ENCODE measurements around the gene KIF1A. TPM values are rescaled to one million over a fixed set of nuclear protein-coding genes. Genes with fewer than 3 reads are reported as not detected.
"Not testable (repeated sequence)": the region's sequence is repeated elsewhere in the genome, so short reads cannot be mapped to it uniquely, and the experiment has no call there.

Gene KIF1A
- total RNA-seq, 1 donor from 2014 or later = 2.2 TPM

DNA sequence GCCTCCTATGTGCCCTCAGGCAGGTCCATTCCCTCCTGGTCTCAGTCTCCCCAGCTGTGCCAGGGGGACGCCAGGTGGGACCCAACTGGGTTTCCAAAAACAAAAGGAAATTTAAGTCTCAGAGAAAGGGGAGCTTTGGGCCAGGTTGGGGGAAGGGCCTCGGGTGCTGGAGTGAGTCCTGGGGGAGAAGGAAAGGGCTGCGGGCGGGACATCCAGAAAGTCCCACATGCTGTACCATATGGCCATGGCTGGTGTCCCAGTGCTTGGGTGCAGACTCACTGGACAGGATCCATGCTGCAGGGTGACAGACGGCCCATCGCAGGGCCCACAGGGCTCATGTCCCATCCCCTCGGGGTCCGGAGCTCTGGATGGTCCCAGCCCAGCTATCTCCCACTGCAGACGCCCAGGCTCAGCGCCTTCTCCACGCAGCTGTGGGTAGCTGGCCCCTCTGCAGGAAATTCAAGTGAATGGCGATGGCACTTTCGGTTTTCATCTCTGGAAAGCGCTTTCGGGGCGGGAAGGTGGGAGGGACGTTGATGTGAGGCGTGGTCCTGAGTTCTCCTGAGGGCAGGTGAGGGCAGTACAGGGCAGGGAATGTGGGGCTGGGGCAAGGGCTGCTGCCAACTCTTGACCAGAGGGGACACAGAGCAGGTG lies 129.5 kb downstream of the KIF1A start:
- H3K9me3 Mint-ChIP-seq; DNase-seq (ENCODE audit: low spot score); H3K36me3 Mint-ChIP-seq (ENCODE audit: low read depth); H3K27ac Mint-ChIP-seq; H3K27me3 Mint-ChIP-seq (ENCODE audit: low read depth); H3K4me1 Mint-ChIP-seq (ENCODE audit: low read depth); intact Hi-C loops (cut with micrococcal nuclease); H3K4me3 Mint-ChIP-seq (ENCODE audit: low read depth): not testable (repeated sequence)

DNA sequence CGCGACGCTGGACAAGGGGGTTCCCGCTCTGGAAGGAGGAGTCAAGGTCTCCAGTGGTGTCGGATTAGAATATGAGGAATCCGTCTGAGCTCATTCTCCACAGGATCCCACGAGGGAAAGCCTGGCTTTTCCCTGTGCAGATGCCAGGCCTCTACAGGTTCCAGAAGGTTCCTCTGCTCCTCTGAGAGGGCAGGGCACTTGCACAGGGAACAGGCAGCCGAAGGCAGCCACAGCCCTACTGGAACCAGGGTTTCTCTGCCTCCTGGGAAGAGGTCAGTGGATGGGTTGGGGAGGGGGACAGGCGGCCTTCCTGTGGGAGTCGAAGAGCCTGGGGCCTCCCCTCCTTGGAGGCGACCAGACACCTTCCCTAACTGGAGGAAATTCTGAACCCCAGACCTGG lies 130.0 kb downstream of the KIF1A start:
- Mint-ChIP-seq H3K4me3 (ENCODE audit: low read depth) (no peak overlapping the region), H3K9me3 (no peaks in the 10 kb centered on the region), H3K27ac (no peak overlapping the region), H3K27me3 (ENCODE audit: low read depth) (peaks cover 3% of the 10 kb centered on the region), H3K36me3 (ENCODE audit: low read depth) (no peaks in the 10 kb centered on the region), H3K4me1 (ENCODE audit: low read depth) (peaks cover 7% of the 10 kb centered on the region)
- intact Hi-C loops (cut with micrococcal nuclease) = no loop called here
- no peak for DNase-seq (ENCODE audit: low spot score)

DNA sequence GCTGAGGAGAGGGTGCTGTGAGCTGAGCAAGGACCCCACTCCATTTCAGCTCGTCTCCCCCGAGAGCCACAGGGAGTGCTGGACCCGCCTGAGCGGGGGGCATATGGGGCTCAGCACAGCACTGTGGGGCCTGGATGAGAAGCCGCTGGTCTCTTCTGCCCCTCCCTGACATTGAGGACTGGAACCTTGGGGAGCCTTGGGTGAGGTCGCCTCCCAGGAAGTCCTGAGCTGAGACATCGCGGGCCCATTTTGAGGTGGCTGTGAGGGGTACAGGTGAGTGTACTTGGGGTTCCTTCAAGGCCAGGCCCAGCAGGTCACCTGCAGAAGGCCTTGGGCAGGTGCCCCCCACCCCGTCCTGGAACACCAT lies 131.5 kb downstream of the KIF1A start:
- no peaks in the 10 kb centered on the region for H3K9me3 Mint-ChIP-seq
- H3K4me1 Mint-ChIP-seq (ENCODE audit: low read depth) = peaks cover 7% of the 10 kb centered on the region
- H3K27ac Mint-ChIP-seq = no peak overlapping the region
- DNase-seq (ENCODE audit: low spot score) = no peak
- H3K27me3 Mint-ChIP-seq (ENCODE audit: low read depth) = peaks cover 3% of the 10 kb centered on the region
- no peaks in the 10 kb centered on the region for H3K36me3 Mint-ChIP-seq (ENCODE audit: low read depth)
- intact Hi-C loops (cut with micrococcal nuclease) = no loop called here
- H3K4me3 Mint-ChIP-seq (ENCODE audit: low read depth) = no peak overlapping the region

DNA sequence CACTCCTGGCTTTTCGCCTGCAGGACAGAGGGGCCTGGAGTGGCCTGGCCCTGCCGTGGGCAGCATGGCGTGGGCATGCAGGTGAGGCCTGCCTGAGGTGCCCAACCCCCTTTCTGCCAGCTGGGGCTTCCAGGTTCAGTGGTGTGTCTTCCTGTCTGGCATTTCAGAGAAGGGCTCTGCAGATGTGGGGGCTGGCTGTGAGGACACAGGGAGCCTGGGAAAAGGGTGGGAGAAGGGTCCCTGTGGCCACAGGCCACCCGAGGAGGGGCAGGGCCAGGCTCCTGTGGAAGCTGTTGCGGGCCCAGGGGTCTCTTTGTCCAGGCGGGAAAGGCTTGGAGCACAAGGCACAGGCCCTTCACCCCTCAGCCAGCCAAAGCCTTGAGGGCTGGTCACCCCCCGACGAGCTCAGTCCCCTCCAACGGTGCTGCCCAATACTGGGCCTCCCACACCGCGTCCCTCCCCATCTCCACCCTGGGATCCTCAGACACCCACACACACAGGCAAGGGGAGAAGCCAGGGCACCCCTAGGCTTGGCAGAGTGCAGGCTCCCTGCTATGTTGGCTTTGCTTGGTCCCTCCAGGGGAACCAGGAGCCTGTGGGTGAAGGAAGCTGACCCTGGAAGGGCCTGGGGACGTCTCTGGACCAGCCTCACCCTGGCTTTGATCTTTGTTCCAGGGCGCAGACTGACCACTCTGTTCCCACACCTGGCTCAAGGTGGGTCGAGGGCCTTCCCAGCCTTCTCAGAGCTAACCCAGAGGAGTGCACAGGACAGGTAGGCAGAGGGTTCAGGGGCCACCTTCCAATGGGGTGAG lies 132.1 kb downstream of the KIF1A start:
- Mint-ChIP-seq H3K9me3 (no peaks in the 10 kb centered on the region), H3K27ac (no peak overlapping the region), H3K4me3 (ENCODE audit: low read depth) (no peak overlapping the region), H3K27me3 (ENCODE audit: low read depth) (peaks cover 3% of the 10 kb centered on the region), H3K4me1 (ENCODE audit: low read depth) (peaks cover 7% of the 10 kb centered on the region), H3K36me3 (ENCODE audit: low read depth) (no peaks in the 10 kb centered on the region)
- intact Hi-C loops (cut with micrococcal nuclease) = no loop called here
- DNase-seq (ENCODE audit: low spot score) = no peak

DNA sequence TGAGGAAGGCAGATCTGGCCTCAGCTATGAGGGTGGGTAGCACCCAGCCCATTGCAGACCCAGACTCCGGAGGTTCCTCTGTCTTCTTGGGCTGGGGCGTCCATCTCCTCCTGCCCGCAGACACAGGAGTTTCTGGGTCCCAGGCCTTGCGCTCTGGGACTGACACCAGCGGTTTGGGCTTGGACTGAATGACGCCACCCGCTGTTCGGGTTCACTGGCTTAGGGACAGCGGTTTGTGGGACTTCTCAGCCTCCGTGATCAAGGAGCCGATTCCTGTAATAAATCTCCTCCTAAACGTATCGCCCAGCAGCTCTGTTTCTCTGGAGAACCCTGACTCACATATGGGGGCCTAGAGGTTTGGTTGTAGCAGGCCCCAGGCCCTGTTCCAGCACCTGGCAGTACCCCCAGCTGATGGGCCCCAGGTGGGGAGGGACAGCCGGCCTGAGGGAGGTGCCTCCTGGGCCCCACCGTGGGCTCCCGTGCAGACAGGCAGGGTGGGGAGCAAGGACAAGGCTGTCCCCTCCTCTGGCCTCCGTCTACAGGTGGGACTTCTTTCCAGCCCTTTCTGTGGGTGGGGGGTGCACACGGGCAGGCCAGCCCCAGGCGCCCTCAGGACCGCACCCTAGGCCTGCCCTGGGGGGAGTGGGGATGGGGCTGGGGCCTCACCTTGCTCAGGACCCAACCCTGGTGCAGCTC lies 132.8 kb downstream of the KIF1A start:
- intact Hi-C loops (cut with micrococcal nuclease) = no loop called here
- H3K36me3 Mint-ChIP-seq (ENCODE audit: low read depth) = no peaks in the 10 kb centered on the region
- H3K9me3 Mint-ChIP-seq = no peaks in the 10 kb centered on the region
- no peak for DNase-seq (ENCODE audit: low spot score)
- H3K27ac Mint-ChIP-seq = no peak overlapping the region
- peaks cover 3% of the 10 kb centered on the region for H3K27me3 Mint-ChIP-seq (ENCODE audit: low read depth)
- H3K4me1 Mint-ChIP-seq (ENCODE audit: low read depth) = peaks cover 7% of the 10 kb centered on the region
- H3K4me3 Mint-ChIP-seq (ENCODE audit: low read depth) = no peak overlapping the region

DNA sequence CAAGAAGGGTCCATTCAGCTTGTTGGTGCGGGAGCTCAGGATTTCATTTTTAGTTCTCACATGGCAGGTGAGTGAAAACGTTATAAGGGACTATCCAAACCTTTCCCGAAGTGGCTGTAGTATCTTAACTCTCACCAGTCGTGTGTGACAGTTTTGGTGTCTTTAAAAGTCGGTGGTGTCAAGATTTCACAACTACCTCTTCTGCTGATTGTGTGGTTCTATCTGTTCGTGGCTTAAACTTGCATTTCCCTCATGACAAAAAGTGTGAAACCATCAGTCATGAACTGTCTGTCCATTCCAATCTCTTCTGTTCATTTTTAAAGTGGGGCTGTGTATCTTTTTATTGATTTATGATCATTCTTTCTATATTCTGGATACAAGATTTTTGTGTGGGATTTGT lies 133.6 kb downstream of the KIF1A start:
- no peaks in the 10 kb centered on the region for H3K9me3 Mint-ChIP-seq
- H3K4me3 Mint-ChIP-seq (ENCODE audit: low read depth) = no peak overlapping the region
- DNase-seq (ENCODE audit: low spot score) = no peak
- intact Hi-C loops (cut with micrococcal nuclease) = no loop called here
- peaks cover 3% of the 10 kb centered on the region for H3K27me3 Mint-ChIP-seq (ENCODE audit: low read depth)
- no peak overlapping the region for H3K27ac Mint-ChIP-seq
- peaks cover 7% of the 10 kb centered on the region for H3K4me1 Mint-ChIP-seq (ENCODE audit: low read depth)
- H3K36me3 Mint-ChIP-seq (ENCODE audit: low read depth) = no peaks in the 10 kb centered on the region

DNA sequence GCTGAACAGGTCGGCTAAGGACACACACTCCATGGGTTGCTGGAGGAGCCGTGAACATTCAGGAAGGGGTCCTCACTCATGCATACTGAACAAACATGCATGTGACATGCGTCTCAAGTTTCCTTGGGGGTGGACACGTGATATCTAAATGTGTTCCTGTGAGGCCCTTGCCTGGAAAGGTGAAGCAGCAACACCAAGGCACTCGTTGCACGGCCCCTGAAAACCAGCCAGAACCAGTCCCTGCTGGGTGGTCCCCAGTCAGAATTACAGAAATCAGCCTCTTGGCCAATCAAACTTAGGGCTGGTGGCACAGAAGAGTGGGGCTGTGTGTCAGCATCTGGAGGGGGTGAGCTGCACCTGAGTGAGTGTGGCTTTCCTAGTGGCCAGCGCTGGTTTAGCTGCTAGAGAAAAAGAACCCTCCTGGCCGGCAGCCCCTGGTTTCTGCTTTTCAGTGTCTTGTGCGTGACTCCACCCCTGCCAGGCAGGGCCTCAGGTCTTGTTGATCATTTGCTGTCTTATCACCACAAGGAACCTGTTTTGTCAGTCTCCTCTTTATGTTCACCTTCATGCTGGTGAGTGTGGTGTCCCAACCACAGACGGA lies 134.1 kb downstream of the KIF1A start:
- no peak for DNase-seq (ENCODE audit: low spot score)
- Mint-ChIP-seq H3K27ac (no peak overlapping the region), H3K9me3 (no peaks in the 10 kb centered on the region), H3K4me3 (ENCODE audit: low read depth) (no peak overlapping the region), H3K36me3 (ENCODE audit: low read depth) (no peaks in the 10 kb centered on the region), H3K4me1 (ENCODE audit: low read depth) (peaks cover 7% of the 10 kb centered on the region), H3K27me3 (ENCODE audit: low read depth) (peaks cover 3% of the 10 kb centered on the region)
- intact Hi-C loops (cut with micrococcal nuclease) = no loop called here

DNA sequence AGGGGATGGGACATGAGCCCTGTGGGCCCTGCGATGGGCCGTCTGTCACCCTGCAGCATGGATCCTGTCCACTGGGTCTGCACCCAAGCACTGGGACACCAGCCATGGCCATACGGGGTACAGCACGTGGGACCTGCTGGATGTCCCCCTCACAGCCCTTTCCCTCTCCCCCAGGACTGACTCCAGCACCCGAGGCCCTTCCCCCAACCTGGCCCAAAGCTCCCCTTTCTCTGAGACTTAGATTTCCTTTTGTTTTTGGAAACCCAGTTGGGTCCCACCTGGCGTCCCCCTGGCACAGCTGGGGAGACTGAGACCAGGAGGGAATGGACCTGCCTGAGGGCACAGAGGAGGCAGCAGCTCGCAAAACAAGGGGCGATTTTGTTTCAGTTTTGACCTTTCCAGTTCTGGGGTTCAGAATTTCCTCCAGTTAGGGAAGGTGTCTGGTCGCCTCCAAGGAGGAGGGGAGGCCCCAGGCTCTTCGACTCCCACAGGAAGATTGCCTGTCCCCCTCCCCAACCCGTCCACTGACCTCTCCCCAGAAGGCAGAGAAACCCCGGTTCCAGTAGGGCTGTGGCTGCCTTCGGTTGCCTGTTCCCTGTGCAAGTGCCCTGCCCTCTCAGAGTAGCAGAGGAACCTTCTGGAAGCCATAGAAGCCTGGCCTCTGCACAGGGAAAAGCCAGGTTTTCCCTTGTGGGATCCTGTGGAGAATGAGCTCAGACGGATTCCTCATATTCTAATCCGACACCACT lies 135.9 kb downstream of the KIF1A start:
- H3K27ac Mint-ChIP-seq; H3K4me1 Mint-ChIP-seq (ENCODE audit: low read depth); H3K27me3 Mint-ChIP-seq (ENCODE audit: low read depth); DNase-seq (ENCODE audit: low spot score); H3K36me3 Mint-ChIP-seq (ENCODE audit: low read depth); intact Hi-C loops (cut with micrococcal nuclease); H3K9me3 Mint-ChIP-seq: not testable (repeated sequence)
- peak overlapping the region; percentile 26 for H3K4me3 Mint-ChIP-seq (ENCODE audit: low read depth)

DNA sequence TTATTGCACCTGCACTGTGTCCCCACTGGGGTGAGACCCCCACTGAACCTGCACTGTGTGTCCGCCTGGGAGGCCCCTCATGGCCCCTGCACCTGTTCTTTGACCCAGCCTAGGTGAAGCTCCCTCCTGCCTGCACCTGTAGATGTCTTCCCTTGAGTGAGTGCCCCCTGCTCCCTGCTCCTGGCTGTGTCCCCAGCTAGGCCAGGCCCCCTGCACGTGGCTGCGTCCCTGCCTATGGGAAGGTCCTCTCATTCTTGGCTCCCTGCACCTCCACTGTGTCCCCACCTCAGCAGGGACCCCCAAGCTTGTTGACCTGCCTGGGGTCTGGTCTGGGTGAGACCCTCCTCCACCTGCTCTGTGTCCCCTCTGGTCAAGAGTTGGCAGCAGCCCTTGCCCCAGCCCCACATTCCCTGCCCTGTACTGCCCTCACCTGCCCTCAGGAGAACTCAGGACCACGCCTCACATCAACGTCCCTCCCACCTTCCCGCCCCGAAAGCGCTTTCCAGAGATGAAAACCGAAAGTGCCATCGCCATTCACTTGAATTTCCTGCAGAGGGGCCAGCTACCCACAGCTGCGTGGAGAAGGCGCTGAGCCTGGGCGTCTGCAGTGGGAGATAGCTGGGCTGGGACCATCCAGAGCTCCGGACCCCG lies 136.6 kb downstream of the KIF1A start:
- H3K9me3 Mint-ChIP-seq; H3K4me3 Mint-ChIP-seq (ENCODE audit: low read depth); intact Hi-C loops (cut with micrococcal nuclease); H3K36me3 Mint-ChIP-seq (ENCODE audit: low read depth); H3K4me1 Mint-ChIP-seq (ENCODE audit: low read depth); H3K27me3 Mint-ChIP-seq (ENCODE audit: low read depth); H3K27ac Mint-ChIP-seq; DNase-seq (ENCODE audit: low spot score): not testable (repeated sequence)

DNA sequence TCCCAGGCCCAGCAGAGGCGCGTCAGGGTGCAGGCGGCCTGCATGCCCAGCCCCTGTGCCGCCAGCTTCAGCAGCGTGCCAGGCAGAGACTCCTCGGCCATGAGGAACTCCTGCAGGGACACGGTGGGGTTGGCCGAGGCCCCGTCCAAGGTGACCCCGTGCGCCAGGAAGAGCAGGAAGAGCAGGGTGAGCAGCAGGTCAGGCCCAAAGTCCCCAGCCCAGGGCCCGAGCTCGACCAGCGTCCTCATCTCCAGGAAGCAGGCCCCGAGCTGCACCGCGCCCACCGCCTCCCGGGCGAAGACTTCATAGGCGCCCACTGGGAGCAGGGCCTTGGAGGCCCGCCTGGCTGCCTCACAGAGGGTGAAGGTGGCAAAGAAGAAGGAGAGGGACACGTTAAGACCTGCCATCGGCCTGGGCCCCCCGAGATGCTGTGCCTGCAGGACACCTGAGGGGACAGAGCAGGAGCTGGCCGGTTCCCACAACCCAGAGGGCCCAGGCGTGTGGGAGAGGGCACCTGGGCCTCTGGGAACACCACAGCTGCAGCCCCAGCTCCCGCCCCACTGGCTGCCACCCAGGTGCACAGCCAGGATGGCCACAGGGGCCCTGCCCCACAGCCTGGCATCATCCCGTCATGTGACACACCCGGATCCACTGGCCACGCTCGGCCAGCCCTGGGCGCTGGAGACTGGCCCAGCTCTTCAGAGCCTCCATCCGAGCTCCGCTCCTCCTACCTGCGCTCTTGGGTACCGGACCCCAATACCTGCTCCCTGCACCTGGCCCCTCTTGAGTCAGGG lies 137.4 kb downstream of the KIF1A start, which contains the start of gene AQP12B:
TSS of gene AQP12B (minus strand) at position 455 of the 794 bp plus-strand sequence. CDS start at position 407, 48 bp downstream.
- H3K27me3 Mint-ChIP-seq (ENCODE audit: low read depth); intact Hi-C loops (cut with micrococcal nuclease); H3K4me1 Mint-ChIP-seq (ENCODE audit: low read depth); H3K36me3 Mint-ChIP-seq (ENCODE audit: low read depth); H3K27ac Mint-ChIP-seq; H3K4me3 Mint-ChIP-seq (ENCODE audit: low read depth); DNase-seq (ENCODE audit: low spot score); H3K9me3 Mint-ChIP-seq: not testable (repeated sequence)

DNA sequence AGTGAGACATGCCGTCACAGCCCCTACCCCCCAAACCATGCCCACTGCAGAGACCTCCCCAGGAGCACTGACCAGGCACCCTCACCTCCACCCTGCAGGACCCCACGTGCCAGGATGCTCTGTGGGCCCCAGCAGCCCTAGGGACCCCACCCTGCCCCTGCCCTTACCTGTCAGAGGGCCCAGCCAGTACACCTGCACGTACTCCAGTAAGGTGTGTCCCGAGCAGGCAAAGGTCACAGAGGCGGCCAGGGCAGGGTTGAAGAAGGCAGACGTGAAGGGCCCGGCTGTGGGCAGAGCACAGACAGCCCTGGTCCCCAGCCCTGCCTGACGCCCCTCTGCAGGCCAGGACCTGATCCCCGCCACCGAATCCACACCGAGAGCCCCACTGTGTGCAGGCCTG lies 139.8 kb downstream of the KIF1A start:
- H3K27ac Mint-ChIP-seq; H3K27me3 Mint-ChIP-seq (ENCODE audit: low read depth); H3K4me3 Mint-ChIP-seq (ENCODE audit: low read depth); DNase-seq (ENCODE audit: low spot score); H3K9me3 Mint-ChIP-seq; intact Hi-C loops (cut with micrococcal nuclease); H3K4me1 Mint-ChIP-seq (ENCODE audit: low read depth); H3K36me3 Mint-ChIP-seq (ENCODE audit: low read depth): not testable (repeated sequence)

All from activated T-helper 2 cell treated with anti-CD3 and anti-CD28 coated beads, Interferon-gamma antibody, Interleukin-2, Interleukin-4, amounts not matched to agents 10 μg/mL and 5 μg/mL and 100 μg/mL, durations not matched to agents 14 hours and 24 hours and 36 hours (primary cell).